ENCODE data around the gene RAET1E. TPM values are rescaled to one million over a fixed set of nuclear protein-coding genes. Genes with fewer than 3 reads are reported as not detected.

RAET1E gene
- total RNA-seq, 1 donor from 2014 or later, result not detected

Other genes with a start within 250 kb of the RAET1E start
- gene KATNA1, start 249.4 kb downstream of the RAET1E start, total RNA-seq, result 6.1 TPM
- 10.2 TPM for gene LATS1, start 180.0 kb downstream of the RAET1E start, total RNA-seq
- 9.3 TPM for gene NUP43, start 151.6 kb downstream of the RAET1E start, total RNA-seq
- 53.2 TPM for gene PCMT1, start 148.4 kb downstream of the RAET1E start, total RNA-seq
- 11.1 TPM for gene LRP11, start 33.8 kb downstream of the RAET1E start, total RNA-seq
- gene RAET1G, start 25.0 kb upstream of the RAET1E start, total RNA-seq, result not detected
- gene ULBP2, start 43.9 kb upstream of the RAET1E start, total RNA-seq, result 0.18 TPM
- 0.08 TPM for gene ULBP1, start 65.8 kb upstream of the RAET1E start, total RNA-seq
- gene RAET1L, start 127.4 kb upstream of the RAET1E start, total RNA-seq, result not detected
- 0.35 TPM for gene ULBP3, start 171.0 kb upstream of the RAET1E start, total RNA-seq
- gene PPP1R14C, start 244.9 kb upstream of the RAET1E start, total RNA-seq, result 0.08 TPM